HEK293 (cell line): Measurements from ENCODE around the gene TRAK1.

Experiments used
- ZNF132 ChIP-seq: fragments of 450-650 bp; formaldehyde crosslinking; IDR thresholded peaks from 2 replicates; pipeline ENCODE4 v1.5.1; 2017; ENCODE audit warnings: missing biosample characterization, missing genetic modification characterization, borderline replicate concordance
- ZNF664 ChIP-seq: fragments of 450-650 bp; formaldehyde crosslinking; IDR thresholded peaks from 2 replicates; pipeline ENCODE4 v1.5.1; 2016; ENCODE audit warnings: missing biosample characterization, missing genetic modification characterization
- TF ChIP-seq, protein P1 (sequence below): fragments of 450-650 bp; formaldehyde crosslinking; IDR thresholded peaks from 2 replicates; pipeline ENCODE4 v1.5.1; 2016; ENCODE audit warnings: missing biosample characterization, missing genetic modification characterization

DNA sequence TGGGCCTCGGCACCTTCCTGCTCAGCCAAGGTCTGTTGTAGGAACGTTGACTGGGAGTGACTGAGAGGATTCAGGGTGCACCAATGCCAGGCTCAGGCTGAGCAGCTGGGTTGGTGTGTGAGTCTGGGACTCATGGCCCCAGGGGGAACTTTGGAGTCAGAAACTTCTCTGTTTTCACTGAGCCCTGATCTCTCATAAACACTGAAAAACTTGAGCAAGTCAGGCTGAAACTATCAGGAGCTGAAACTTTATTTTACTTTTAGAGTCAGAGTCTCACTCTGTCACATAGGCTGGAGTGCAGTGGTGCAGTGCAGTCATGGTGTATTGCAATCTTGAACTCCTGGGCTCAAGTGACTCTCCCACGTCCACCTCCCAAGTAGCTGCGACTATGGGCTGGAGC, 3.0 kb downstream of the TRAK1 start:
- TF ChIP-seq ZNF664 (tag by site-specific recombination) (no peak), ZNF132 (tag by site-specific recombination) (no peak)
- TF ChIP-seq, protein P1, sequence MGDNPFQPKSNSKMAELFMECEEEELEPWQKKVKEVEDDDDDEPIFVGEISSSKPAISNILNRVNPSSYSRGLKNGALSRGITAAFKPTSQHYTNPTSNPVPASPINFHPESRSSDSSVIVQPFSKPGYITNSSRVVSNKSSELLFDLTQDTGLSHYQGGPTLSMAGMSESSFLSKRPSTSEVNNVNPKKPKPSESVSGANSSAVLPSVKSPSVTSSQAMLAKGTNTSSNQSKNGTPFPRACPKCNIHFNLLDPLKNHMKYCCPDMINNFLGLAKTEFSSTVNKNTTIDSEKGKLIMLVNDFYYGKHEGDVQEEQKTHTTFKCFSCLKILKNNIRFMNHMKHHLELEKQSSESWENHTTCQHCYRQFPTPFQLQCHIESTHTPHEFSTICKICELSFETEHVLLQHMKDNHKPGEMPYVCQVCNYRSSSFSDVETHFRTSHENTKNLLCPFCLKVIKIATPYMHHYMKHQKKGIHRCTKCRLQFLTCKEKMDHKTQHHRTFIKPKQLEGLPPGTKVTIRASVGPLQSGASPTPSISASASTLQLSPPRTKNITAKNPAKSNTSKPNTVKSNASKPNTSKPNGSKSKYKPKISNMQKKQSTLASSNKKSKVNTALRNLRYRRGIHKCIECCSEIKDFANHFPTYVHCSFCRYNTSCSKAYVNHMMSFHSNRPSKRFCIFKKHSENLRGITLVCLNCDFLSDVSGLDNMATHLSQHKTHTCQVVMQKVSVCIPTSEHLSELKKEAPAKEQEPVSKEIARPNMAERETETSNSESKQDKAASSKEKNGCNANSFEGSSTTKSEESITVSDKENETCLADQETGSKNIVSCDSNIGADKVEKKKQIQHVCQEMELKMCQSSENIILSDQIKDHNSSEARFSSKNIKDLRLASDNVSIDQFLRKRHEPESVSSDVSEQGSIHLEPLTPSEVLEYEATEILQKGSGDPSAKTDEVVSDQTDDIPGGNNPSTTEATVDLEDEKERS (tag by site-specific recombination): no peak
